ENCODE data around the gene C16orf46. TPM values are rescaled to one million over a fixed set of nuclear protein-coding genes. Genes with fewer than 3 reads are reported as not detected.

The C16orf46 gene
- total and polyA plus RNA-seq, 2 of the 13 experiments (the other 11 are each of a cell fraction or from before 2014, with no cell fraction given) = 0.38 to 0.55 TPM

DNA sequence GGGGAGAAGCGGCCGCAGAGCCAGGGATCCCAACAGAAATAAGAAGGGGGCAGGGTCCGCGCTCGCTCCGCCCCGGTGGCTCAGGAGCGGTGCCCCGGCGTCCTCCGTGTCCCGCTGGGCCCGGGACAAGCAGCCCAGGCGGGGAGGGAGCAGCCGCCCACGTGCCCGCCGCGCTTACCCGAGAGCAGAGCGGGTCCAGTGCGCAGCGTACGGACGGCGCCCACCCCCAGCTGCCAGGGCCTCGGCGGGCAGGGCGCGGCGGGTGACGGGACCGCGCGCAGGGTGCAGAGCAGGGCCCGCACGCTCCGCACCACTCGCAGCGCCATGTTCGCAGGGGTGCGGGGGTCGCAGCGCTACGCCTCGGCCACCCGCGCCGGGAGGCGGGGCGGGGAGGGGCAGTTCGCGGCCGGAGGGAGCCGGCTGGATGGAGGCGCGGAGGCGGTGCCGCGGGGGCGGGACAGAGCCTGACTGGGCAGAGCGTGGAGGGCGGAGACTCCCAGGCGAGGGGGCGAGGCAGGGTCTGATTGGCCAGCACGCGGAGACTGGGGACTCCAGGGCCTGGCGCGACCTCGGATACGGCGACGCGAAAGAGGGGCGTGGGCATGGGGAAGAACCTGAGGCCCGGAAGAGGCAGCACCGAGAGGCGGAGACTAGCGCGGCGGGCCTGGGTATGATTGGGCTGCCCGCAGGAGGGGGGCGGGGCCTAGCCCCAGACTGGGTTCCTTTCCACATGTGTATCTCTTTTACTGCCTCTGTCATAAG, 19.1 kb upstream of the C16orf46 start, which contains the start of gene GCSH (continued):
- TF ChIP-seq, protein P1, sequence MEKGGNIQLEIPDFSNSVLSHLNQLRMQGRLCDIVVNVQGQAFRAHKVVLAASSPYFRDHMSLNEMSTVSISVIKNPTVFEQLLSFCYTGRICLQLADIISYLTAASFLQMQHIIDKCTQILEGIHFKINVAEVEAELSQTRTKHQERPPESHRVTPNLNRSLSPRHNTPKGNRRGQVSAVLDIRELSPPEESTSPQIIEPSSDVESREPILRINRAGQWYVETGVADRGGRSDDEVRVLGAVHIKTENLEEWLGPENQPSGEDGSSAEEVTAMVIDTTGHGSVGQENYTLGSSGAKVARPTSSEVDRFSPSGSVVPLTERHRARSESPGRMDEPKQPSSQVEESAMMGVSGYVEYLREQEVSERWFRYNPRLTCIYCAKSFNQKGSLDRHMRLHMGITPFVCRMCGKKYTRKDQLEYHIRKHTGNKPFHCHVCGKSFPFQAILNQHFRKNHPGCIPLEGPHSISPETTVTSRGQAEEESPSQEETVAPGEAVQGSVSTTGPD (CRISPR knock-in tag; IDR thresholded peaks at IDR 0.05) = no peak
- TF ChIP-seq CBX5 (CRISPR knock-in tag; IDR thresholded peaks at IDR 0.05; ENCODE audit: borderline replicate concordance) = no peak
- TF ChIP-seq SMARCE1 (IDR thresholded peaks at IDR 0.05; ENCODE audit: borderline replicate concordance) = no peak
- TF ChIP-seq, protein P2, sequence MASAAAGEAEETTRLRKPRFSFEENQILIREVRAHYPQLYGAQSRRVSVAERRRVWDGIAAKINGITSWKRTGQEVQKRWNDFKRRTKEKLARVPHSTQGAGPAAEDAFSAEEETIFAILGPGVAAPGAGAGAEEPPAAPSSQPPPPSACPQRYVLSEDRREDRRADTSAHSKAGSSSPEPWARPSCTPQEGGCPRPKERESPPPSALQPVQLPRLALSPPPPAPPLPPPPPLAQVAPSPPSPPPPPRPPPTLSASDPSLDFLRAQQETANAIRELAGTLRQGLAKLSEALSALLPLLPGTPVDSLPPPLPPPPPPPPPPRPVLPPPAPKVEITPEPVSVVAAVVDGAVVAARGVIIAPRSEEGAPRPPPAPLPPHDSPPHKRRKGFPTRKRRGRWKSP (CRISPR knock-in tag; IDR thresholded peaks at IDR 0.05) = peak; percentile 70; the same call in 1 of the 2 replicates
- no peak for TF ChIP-seq ZNF180 (CRISPR knock-in tag; IDR thresholded peaks at IDR 0.05; ENCODE audit: borderline replicate concordance, low read depth)
- TF ChIP-seq PCBP1 (IDR thresholded peaks at IDR 0.05; ENCODE audit: borderline replicate concordance, low read depth, low read length) = 0 out of 2 replicates have a peak, but pooled peaks have one; percentile 20
- no peak for TF ChIP-seq PITX1 (CRISPR knock-in tag; IDR thresholded peaks at IDR 0.05)
- peak; percentile 91; the same call in 1 of the 2 replicates for TF ChIP-seq ZNF724P (CRISPR knock-in tag; IDR thresholded peaks at IDR 0.05; ENCODE audit: borderline replicate concordance)
- peak; percentile 84 for TF ChIP-seq SALL1 (CRISPR knock-in tag; IDR thresholded peaks at IDR 0.05)
- no peak; the same call in 1 of the 2 replicates for TF ChIP-seq ZNF816 (CRISPR knock-in tag; IDR thresholded peaks at IDR 0.05; ENCODE audit: borderline replicate concordance)
- no peak for TF ChIP-seq ZNF547 (CRISPR knock-in tag; IDR thresholded peaks at IDR 0.05)
- TF ChIP-seq, protein P3, sequence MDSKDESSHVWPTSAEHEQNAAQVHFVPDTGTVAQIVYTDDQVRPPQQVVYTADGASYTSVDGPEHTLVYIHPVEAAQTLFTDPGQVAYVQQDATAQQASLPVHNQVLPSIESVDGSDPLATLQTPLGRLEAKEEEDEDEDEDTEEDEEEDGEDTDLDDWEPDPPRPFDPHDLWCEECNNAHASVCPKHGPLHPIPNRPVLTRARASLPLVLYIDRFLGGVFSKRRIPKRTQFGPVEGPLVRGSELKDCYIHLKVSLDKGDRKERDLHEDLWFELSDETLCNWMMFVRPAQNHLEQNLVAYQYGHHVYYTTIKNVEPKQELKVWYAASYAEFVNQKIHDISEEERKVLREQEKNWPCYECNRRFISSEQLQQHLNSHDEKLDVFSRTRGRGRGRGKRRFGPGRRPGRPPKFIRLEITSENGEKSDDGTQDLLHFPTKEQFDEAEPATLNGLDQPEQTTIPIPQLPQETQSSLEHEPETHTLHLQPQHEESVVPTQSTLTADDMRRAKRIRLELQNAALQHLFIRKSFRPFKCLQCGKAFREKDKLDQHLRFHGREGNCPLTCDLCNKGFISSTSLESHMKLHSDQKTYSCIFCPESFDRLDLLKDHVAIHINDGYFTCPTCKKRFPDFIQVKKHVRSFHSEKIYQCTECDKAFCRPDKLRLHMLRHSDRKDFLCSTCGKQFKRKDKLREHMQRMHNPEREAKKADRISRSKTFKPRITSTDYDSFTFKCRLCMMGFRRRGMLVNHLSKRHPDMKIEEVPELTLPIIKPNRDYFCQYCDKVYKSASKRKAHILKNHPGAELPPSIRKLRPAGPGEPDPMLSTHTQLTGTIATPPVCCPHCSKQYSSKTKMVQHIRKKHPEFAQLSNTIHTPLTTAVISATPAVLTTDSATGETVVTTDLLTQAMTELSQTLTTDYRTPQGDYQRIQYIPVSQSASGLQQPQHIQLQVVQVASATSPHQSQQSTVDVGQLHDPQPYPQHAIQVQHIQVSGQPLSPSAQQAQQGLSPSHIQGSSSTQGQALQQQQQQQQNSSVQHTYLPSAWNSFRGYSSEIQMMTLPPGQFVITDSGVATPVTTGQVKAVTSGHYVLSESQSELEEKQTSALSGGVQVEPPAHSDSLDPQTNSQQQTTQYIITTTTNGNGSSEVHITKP (CRISPR knock-in tag; IDR thresholded peaks at IDR 0.05; ENCODE audit: low read depth) = no peak
- peak; percentile 93 for TF ChIP-seq ZBTB38 (CRISPR knock-in tag; IDR thresholded peaks at IDR 0.05)
- TF ChIP-seq, protein P4, sequence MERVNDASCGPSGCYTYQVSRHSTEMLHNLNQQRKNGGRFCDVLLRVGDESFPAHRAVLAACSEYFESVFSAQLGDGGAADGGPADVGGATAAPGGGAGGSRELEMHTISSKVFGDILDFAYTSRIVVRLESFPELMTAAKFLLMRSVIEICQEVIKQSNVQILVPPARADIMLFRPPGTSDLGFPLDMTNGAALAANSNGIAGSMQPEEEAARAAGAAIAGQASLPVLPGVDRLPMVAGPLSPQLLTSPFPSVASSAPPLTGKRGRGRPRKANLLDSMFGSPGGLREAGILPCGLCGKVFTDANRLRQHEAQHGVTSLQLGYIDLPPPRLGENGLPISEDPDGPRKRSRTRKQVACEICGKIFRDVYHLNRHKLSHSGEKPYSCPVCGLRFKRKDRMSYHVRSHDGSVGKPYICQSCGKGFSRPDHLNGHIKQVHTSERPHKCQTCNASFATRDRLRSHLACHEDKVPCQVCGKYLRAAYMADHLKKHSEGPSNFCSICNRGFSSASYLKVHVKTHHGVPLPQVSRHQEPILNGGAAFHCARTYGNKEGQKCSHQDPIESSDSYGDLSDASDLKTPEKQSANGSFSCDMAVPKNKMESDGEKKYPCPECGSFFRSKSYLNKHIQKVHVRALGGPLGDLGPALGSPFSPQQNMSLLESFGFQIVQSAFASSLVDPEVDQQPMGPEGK (CRISPR knock-in tag; IDR thresholded peaks at IDR 0.05) = peak; percentile 60
- TF ChIP-seq ZNF839 (CRISPR knock-in tag; IDR thresholded peaks at IDR 0.05; ENCODE audit: borderline replicate concordance) = no peak
- TF ChIP-seq HMG20B (CRISPR knock-in tag; conservative IDR thresholded peaks at IDR 0.05) = no peak
- TF ChIP-seq TBX3 (IDR thresholded peaks at IDR 0.05; ENCODE audit: borderline replicate concordance) = no peak
- no peak for TF ChIP-seq ZNF788 (CRISPR knock-in tag; IDR thresholded peaks at IDR 0.05; ENCODE audit: borderline replicate concordance)
- TF ChIP-seq, protein P5, sequence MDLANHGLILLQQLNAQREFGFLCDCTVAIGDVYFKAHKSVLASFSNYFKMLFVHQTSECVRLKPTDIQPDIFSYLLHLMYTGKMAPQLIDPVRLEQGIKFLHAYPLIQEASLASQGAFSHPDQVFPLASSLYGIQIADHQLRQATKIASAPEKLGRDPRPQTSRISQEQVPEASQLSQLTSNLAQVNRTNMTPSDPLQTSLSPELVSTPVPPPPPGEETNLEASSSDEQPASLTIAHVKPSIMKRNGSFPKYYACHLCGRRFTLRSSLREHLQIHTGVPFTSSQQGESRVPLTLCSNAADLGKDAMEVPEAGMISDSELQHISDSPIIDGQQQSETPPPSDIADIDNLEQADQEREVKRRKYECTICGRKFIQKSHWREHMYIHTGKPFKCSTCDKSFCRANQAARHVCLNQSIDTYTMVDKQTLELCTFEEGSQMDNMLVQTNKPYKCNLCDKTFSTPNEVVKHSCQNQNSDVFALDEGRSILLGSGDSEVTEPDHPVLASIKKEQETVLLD (CRISPR knock-in tag; IDR thresholded peaks at IDR 0.05; ENCODE audit: low read depth) = peak; percentile 79

Measured in HepG2 (cell line).